ENCODE measurements around the gene PRIMA1. TPM values are rescaled to one million over a fixed set of nuclear protein-coding genes. Genes with fewer than 3 reads are reported as not detected.

PRIMA1 gene
- total RNA-seq, 2 donors from 2014 or later: not detected

DNA sequence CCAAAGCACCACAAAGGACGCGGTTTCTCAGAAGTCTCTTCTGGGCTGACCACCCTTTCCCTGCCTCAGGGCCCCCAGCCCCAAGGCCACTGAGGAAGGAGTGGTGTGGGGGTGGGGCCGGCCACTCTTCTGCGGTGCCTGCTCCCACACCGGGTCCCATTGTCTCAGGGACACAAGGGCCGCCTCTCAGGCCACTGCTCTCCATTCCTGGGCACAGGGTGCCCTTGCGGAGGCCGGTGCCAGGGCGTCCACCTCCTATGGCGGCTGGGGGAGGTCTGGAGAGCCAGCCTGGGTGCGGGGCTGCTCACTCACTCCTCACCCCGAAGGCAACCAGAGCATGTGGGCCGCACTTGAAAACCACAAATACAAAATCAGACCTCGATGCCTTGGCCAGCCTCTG is 44.1 kb downstream of the PRIMA1 start:
- Mint-ChIP-seq H3K36me3 (ENCODE audit: insufficient read depth in 2 of 2) (no peaks in the 10 kb centered on the region), H3K4me3 (no peak overlapping the region), H3K9me3 (peaks cover 0 to 6% of the 10 kb centered on the region in 2 donors), H3K27ac (no peak overlapping the region), H3K4me1 (ENCODE audit: low read depth) (peaks cover 1% of the 10 kb centered on the region), H3K27me3 (ENCODE audit: low read depth) (no peaks in the 10 kb centered on the region)
- no peak for ATAC-seq (replicated peaks in 1 of 2)
- no peak for DNase-seq

DNA sequence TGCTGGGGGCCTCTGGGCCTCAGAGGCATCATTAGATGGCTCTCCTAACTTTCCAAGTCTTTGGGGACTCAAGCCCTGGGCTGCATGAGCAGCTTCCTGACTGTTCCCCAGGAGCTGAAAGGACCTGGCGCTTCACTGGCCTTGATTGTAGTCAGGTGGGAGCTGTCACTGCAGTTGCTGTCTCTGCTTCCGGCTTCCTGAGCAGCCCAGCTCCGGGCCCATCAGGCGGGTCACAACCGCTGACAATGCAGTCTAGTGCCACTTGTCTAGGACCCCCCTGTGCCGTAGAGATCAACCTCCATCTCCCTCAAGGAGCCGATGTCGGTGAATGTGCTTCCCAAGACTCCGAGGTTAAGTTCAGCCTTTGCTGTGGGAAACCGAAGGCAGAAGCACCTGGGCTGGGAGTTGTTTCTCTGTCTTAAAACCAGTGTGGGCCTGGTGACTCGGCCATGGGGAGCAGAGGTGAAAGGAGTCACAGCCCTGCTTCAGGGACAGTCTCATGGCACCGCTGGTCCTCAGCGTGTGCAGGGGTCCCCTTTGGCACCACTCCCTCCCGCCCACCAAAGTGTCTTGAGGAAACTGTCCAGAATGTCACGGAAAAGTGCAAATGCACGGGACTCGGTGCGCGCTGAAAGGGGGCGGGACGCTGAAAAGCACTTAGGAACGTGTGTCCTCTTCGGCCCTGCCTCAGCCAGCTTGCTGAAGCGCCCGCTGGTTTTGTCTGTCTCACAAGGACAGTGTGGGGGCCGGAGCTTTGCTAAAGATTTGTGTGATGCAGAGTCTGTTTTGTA is 44.8 kb downstream of the PRIMA1 start:
- H3K36me3 Mint-ChIP-seq (ENCODE audit: insufficient read depth in 2 of 2): no peaks in the 10 kb centered on the region
- no peak overlapping the region for H3K4me3 Mint-ChIP-seq
- no peak overlapping the region for H3K27ac Mint-ChIP-seq
- DNase-seq (no peak), ATAC-seq (replicated peaks in 1 of 2) (no peak)
- no peaks in the 10 kb centered on the region for H3K27me3 Mint-ChIP-seq (ENCODE audit: low read depth)
- H3K9me3 Mint-ChIP-seq: peaks cover 0 to 6% of the 10 kb centered on the region in 2 donors
- no peaks in the 10 kb centered on the region for H3K4me1 Mint-ChIP-seq (ENCODE audit: low read depth)

DNA sequence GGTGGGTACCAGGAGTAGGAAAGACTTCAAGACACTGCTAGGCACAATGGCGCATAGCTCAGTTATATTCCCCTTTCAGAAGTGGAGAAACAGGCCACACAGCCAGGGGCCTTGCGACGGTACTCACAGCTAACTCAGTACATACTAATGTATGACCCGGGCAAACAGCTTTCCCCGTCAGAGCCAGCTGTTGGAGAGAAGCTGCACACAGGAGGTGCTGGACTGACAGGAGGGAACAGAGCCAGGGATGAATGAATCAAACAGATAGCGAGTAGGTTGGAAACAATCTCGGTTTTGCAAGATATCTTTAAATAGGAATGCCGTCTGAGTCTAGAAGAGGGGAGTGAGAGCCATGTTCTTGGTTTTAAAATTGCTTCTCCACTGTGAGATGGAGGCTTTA is 45.5 kb downstream of the PRIMA1 start:
- H3K27me3 Mint-ChIP-seq (ENCODE audit: low read depth): no peaks in the 10 kb centered on the region
- H3K4me1 Mint-ChIP-seq (ENCODE audit: low read depth): no peaks in the 10 kb centered on the region
- no peak overlapping the region for H3K4me3 Mint-ChIP-seq
- no peaks in the 10 kb centered on the region for H3K36me3 Mint-ChIP-seq (ENCODE audit: insufficient read depth in 2 of 2)
- no peak for DNase-seq
- ATAC-seq (replicated peaks in 1 of 2): no peak
- no peak overlapping the region for H3K27ac Mint-ChIP-seq
- peaks cover 0 to 3% of the 10 kb centered on the region in 2 donors for H3K9me3 Mint-ChIP-seq

DNA sequence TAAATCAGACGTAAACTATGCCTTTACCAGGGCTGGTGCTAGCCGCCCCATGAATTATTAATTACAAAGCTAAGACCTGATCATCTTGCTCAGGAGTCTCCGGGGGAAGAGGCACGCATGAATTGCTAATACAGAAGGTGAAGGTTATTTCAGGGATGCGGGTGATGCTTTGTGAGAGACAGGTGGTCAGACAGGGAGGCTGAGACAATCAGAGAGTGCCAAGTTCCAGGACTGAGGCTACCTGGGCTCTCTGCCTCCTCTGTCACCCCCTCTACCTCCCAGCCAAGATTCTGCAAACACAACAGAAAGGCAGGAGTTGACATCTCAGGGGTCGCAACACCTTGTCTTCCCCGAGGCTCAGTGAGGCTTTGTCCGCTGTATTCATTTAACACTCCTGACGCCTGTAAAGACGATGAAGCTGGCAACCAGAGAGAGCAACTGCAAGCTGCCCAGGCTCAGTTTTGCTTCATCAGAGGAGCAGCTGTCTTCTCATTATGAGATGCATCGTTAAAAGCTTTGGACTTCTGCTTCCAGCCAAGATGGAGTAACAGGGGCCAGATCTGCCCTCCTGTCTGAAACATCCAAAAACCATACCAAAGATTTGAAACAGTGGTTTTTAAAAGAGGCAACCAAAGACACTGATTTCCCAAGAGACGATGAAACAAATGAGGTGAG is 46.6 kb downstream of the PRIMA1 start:
- H3K4me1 Mint-ChIP-seq (ENCODE audit: low read depth): no peaks in the 10 kb centered on the region
- no peaks in the 10 kb centered on the region for H3K36me3 Mint-ChIP-seq (ENCODE audit: insufficient read depth in 2 of 2)
- no peaks in the 10 kb centered on the region for H3K27me3 Mint-ChIP-seq (ENCODE audit: low read depth)
- DNase-seq (no peak), ATAC-seq (replicated peaks in 1 of 2) (no peak)
- no peak overlapping the region for H3K27ac Mint-ChIP-seq
- no peak overlapping the region for H3K4me3 Mint-ChIP-seq
- H3K9me3 Mint-ChIP-seq: no peaks in the 10 kb centered on the region

DNA sequence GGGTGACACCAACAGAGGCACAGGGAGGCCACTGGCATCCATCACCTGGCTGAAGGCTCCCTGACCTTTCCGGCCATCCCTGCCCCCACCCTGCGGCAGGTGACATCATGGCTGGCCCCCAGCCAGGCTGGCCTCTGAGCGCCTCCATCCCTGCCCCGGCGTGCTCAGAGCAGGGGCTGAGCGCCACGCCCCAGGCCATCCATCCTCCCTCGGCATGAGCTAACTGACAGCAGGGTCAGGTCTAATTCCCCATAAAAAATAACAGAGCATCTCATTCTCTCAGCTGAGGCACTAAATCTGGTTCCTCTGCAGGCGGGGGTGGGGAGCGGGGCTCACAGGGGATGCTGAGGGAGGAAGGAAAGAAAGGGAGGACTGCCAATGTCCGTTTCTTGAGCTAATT is 50.7 kb downstream of the PRIMA1 start:
- ATAC-seq (replicated peaks in 1 of 2) (no peak), DNase-seq (no peak)
- H3K4me1 Mint-ChIP-seq (ENCODE audit: low read depth): no peaks in the 10 kb centered on the region
- no peak overlapping the region for H3K27ac Mint-ChIP-seq
- H3K4me3 Mint-ChIP-seq: no peak overlapping the region
- H3K9me3 Mint-ChIP-seq: no peaks in the 10 kb centered on the region
- H3K36me3 Mint-ChIP-seq (ENCODE audit: insufficient read depth in 2 of 2): no peaks in the 10 kb centered on the region
- no peaks in the 10 kb centered on the region for H3K27me3 Mint-ChIP-seq (ENCODE audit: low read depth)

DNA sequence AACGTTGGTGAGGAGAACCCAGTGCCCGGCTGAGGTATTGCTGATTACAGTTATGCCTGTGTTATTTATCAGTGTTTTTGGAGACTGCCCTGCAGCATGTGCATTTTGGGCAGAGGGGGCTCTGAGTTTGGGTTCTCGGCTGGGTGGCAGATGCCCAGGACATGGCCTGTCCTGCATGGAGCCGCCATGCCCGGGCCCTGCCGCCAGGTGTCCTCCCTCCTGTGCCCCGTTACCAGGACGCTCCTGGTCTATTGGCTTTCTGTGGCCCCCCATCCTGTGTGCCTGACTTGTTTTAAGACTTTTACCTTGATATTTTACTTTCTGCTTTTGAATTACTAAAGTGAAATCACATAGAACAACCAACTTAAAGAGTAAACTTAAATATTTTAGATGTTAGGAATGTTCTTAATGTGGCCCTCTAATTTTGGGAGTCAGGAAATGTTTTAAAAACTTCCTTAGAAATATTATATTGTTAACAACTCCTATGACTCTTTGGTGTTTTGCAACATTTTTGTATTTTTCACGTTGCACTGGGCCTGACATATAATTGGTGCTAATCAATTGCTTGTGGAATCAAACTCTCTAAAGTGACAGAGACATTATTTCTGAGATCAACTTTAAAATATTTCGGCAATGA is 51.8 kb downstream of the PRIMA1 start:
- Mint-ChIP-seq H3K27ac (no peak overlapping the region), H3K9me3 (no peaks in the 10 kb centered on the region), H3K4me1 (ENCODE audit: low read depth) (no peaks in the 10 kb centered on the region), H3K27me3 (ENCODE audit: low read depth) (no peaks in the 10 kb centered on the region), H3K36me3 (ENCODE audit: insufficient read depth in 2 of 2) (no peaks in the 10 kb centered on the region), H3K4me3 (no peak overlapping the region)
- ATAC-seq (replicated peaks in 1 of 2): no peak
- peak in 1 of 2 donors; percentile 8 for DNase-seq

DNA sequence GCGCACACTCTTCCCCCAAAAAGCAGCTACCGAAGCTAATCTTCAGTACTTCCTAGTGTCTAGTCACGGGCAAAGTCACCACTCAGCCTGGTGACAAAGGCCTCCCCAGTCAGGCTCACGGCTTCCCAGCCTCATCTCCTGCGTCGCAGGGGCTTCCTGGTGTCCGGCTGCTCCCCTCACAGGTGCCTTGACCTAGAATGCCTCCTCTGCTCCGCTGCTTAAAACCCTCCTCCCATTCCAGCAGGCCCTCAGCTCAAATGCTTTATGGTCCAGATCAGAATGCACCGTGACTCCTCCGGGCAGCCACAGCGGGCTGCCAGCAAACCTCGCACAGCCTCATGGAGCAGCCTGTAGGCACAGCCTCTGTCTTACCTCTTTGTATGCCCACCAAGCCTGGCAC is 53.1 kb downstream of the PRIMA1 start:
- Mint-ChIP-seq H3K4me3 (no peak overlapping the region), H3K4me1 (ENCODE audit: low read depth) (no peaks in the 10 kb centered on the region), H3K27me3 (ENCODE audit: low read depth) (no peaks in the 10 kb centered on the region), H3K36me3 (ENCODE audit: insufficient read depth in 2 of 2) (no peaks in the 10 kb centered on the region), H3K9me3 (no peaks in the 10 kb centered on the region), H3K27ac (no peak overlapping the region)
- ATAC-seq (replicated peaks in 1 of 2) (no peak), DNase-seq (no peak)

DNA sequence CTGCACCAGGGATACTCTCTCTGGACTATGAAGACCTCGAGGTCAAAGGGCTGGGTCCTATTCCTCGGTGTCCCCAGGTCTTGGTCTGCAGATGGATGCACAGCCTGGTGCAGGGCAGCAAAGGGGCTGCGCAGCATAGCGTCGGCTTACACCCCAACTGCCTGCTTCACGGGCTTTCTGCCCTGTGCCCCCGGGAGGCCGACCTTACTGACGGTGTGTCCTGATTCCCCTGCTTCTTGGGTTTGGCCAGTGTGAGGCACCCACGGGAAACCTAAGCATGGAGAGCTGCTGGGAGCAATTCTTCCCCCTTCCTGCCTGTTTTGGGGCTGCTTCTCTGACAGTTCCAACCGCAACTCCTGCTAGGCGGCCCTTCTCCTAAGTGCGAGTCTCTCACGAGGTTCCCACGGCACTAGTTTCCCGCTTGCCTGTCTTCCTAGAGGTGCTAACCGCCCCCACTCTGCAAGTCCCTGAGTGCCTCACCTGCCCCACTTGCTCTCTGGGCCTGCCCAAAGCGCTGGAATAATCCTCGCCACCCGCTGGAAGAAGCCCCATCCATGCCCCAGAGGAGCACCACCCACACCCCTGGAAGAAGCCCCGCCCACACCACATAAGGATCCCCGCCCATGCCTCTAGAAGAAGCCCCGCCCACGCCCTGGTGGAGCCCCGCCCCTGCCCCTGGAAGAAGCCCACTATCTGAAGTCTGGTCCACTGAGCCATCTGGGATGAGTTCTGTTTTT is 54.0 kb downstream of the PRIMA1 start:
- no peak for DNase-seq
- no peak for ATAC-seq (replicated peaks in 1 of 2)
- Mint-ChIP-seq H3K9me3 (no peaks in the 10 kb centered on the region), H3K27ac (no peak overlapping the region), H3K27me3 (ENCODE audit: low read depth) (no peaks in the 10 kb centered on the region), H3K4me1 (ENCODE audit: low read depth) (no peaks in the 10 kb centered on the region), H3K36me3 (ENCODE audit: insufficient read depth in 2 of 2) (no peaks in the 10 kb centered on the region), H3K4me3 (no peak overlapping the region)

DNA sequence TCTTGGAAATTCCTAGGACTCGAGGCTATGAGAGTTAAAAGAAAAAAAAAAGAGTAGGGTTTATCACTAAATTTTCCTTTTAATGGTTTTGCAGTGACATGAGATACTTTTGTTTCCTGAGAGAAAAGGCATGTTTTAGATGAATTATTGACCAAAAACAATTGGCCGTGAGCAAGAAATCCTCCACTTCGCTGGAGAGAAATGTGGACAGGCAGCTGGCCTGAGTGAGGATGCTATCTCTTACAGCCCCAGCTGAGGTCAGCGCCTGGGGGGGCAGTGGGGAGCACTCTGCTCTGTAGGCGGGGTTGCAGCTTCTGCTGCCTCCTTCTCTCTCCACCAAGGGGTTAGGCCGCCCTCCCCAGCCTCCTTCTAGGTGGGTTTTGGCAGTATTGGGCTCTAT is 54.7 kb downstream of the PRIMA1 start:
- H3K27ac Mint-ChIP-seq: no peak overlapping the region
- ATAC-seq (replicated peaks in 1 of 2) (no peak), DNase-seq (no peak)
- no peak overlapping the region for H3K4me3 Mint-ChIP-seq
- H3K27me3 Mint-ChIP-seq (ENCODE audit: low read depth): no peaks in the 10 kb centered on the region
- no peaks in the 10 kb centered on the region for H3K4me1 Mint-ChIP-seq (ENCODE audit: low read depth)
- H3K36me3 Mint-ChIP-seq (ENCODE audit: insufficient read depth in 2 of 2): no peaks in the 10 kb centered on the region
- H3K9me3 Mint-ChIP-seq: no peaks in the 10 kb centered on the region

DNA sequence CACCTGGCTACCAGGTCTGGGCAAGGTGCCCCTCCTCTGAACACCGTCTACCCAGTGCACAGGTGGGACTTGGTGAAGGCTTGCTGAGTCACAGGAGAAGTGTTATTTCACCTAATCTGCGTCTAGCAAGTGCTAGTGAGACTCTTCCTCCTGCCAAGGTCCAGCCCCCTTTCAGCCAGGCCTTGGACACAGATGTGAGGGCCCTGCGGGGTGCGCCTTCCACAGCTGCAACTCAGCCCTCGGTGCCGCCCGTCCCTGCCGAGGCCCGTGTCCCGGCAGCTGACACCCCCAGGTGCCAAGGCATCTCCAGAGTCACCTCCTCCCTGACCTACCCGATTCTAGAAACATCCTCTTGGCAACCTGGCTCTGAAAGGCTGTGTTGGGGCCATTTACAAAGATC is 55.1 kb downstream of the PRIMA1 start:
- Mint-ChIP-seq H3K9me3 (no peaks in the 10 kb centered on the region), H3K4me3 (no peak overlapping the region), H3K27me3 (ENCODE audit: low read depth) (no peaks in the 10 kb centered on the region), H3K36me3 (ENCODE audit: insufficient read depth in 2 of 2) (no peaks in the 10 kb centered on the region), H3K4me1 (ENCODE audit: low read depth) (no peaks in the 10 kb centered on the region), H3K27ac (no peak overlapping the region)
- no peak for ATAC-seq (replicated peaks in 1 of 2)
- no peak for DNase-seq

DNA sequence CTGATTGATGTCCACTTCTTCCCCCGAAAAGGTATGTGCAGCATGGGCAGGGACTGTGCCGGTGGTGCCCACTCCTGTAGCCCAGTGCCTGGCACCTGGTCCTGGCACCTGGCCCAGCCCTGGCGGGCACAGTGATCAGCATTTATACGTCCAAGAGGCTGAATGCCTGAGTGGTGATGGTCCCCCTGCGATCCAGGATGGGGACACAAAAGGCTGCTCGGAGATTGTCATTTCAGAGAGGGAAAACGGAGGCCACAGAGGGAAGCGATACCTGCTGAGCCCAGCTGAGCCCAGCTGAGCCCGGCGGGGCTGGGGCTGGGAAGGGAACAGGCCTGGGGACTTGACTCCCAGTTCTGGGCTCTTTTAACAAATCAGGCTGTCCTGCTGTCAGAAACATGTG is 55.8 kb downstream of the PRIMA1 start:
- H3K4me3 Mint-ChIP-seq: no peak overlapping the region
- ATAC-seq (replicated peaks in 1 of 2): no peak
- H3K27me3 Mint-ChIP-seq (ENCODE audit: low read depth): no peaks in the 10 kb centered on the region
- no peak overlapping the region for H3K27ac Mint-ChIP-seq
- H3K9me3 Mint-ChIP-seq: no peaks in the 10 kb centered on the region
- no peaks in the 10 kb centered on the region for H3K36me3 Mint-ChIP-seq (ENCODE audit: insufficient read depth in 2 of 2)
- no peaks in the 10 kb centered on the region for H3K4me1 Mint-ChIP-seq (ENCODE audit: low read depth)
- no peak for DNase-seq

DNA sequence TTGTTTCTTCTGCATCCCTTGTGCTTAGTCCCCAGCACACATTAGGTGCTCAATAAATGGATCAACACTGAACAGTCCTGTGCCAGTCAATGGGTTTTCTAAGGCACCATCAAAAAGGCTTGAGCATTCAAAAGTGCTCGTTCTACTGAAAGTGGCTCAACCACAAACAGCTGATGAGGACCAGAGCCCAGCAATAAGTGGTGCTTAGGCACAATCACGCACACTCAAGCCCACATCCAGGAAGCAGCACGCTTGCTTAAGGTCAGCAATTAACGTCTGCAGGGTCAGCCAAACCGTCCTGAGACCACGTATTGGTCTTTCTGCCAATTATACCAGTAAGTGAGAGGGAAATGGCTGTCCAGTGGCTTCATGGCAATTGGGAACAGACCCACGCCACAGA is 56.5 kb downstream of the PRIMA1 start:
- H3K27me3 Mint-ChIP-seq (ENCODE audit: low read depth): no peaks in the 10 kb centered on the region
- no peaks in the 10 kb centered on the region for H3K9me3 Mint-ChIP-seq
- no peak overlapping the region for H3K27ac Mint-ChIP-seq
- H3K4me3 Mint-ChIP-seq: no peak overlapping the region
- DNase-seq (no peak), ATAC-seq (replicated peaks in 1 of 2) (no peak)
- no peaks in the 10 kb centered on the region for H3K36me3 Mint-ChIP-seq (ENCODE audit: insufficient read depth in 2 of 2)
- no peaks in the 10 kb centered on the region for H3K4me1 Mint-ChIP-seq (ENCODE audit: low read depth)

DNA sequence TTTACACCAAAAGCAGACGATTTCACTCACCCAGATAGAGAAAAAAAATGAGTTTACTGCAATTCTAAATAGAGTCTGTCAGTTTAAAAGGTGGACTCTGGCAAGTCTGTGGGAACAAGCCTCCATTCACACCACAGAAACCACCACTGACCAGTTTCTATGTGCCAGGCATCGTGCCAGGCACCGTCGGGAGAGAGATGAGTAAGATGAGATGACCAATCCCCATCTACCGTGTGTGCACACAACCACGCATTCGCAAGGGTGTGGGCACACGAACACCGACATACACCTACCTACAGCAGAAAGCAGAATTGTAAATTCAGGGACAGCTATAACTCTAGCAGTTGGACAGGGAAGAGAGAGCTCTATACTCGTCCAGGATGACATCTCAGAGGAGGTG is 58.3 kb downstream of the PRIMA1 start:
- Mint-ChIP-seq H3K9me3 (no peaks in the 10 kb centered on the region), H3K36me3 (ENCODE audit: insufficient read depth in 2 of 2) (no peaks in the 10 kb centered on the region), H3K4me3 (no peak overlapping the region), H3K27ac (no peak overlapping the region), H3K4me1 (ENCODE audit: low read depth) (no peaks in the 10 kb centered on the region), H3K27me3 (ENCODE audit: low read depth) (no peaks in the 10 kb centered on the region)
- ATAC-seq (replicated peaks in 1 of 2) (no peak), DNase-seq (no peak)

Measured in activated T-cell treated with anti-CD3 and anti-CD28 coated beads, Interleukin-2, amount 50 U/mL, for 72 hours (primary cell).